ENCODE measurements around the gene IMPG1.

- peak; percentile 45 to 67 (median 67) for TF ChIP-seq CTCF (IDR thresholded peaks at IDR 0.05)
- no peak for TF ChIP-seq POLR2A (IDR thresholded peaks at IDR 0.05; ENCODE audit: low read depth)
- no peak for TF ChIP-seq EP300 (IDR thresholded peaks at IDR 0.05)
- TF ChIP-seq POLR2AphosphoS5 (IDR thresholded peaks at IDR 0.05): no peak
Measured at GRCh38 chr6:75893058-75893775, 179.2 kb downstream of the IMPG1 start.
